Neural progenitor cell (in vitro differentiated cells): Measurements from ENCODE around the gene PTGS2.
"Not testable (repeated sequence)": the region's sequence is repeated elsewhere in the genome, so short reads cannot be mapped to it uniquely, and the experiment has no call there.

ENCODE experiments used
- EZH2phosphoT487 ChIP-seq: fragments of 200-600 bp; sonication (generic); IDR thresholded peaks from 2 replicates; pipeline ENCODE4 v1.6.1; 2017; ENCODE audit warnings: antibody characterized with exemption
- TF ChIP-seq, protein P1 (sequence below): fragments of 200-600 bp; sonication (generic); IDR thresholded peaks from 2 replicates; pipeline ENCODE4 v1.5.1; 2017; ENCODE audit warnings: antibody characterized with exemption, mild to moderate bottlenecking

DNA sequence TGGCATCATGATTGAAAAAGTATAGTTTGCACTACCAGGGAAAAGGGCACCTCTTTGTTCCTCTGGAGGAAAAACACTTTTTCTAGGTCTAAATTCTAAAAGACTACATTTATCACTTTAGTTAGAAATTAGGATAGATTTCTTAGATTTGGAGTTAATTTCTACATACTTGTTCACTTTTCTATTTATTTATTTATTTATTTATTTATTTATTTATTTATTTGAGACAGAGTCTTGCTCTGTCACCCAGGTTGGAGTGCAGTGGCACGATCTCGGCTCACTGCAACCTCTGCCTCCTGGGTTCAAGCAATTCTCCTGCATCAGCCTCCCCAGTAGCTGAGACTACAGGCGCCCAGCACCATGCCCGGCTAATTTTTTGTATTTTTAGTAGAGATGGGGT, 32.2 kb downstream of the PTGS2 start:
- TF ChIP-seq, protein P1, sequence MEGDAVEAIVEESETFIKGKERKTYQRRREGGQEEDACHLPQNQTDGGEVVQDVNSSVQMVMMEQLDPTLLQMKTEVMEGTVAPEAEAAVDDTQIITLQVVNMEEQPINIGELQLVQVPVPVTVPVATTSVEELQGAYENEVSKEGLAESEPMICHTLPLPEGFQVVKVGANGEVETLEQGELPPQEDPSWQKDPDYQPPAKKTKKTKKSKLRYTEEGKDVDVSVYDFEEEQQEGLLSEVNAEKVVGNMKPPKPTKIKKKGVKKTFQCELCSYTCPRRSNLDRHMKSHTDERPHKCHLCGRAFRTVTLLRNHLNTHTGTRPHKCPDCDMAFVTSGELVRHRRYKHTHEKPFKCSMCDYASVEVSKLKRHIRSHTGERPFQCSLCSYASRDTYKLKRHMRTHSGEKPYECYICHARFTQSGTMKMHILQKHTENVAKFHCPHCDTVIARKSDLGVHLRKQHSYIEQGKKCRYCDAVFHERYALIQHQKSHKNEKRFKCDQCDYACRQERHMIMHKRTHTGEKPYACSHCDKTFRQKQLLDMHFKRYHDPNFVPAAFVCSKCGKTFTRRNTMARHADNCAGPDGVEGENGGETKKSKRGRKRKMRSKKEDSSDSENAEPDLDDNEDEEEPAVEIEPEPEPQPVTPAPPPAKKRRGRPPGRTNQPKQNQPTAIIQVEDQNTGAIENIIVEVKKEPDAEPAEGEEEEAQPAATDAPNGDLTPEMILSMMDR: not testable (repeated sequence)
- TF ChIP-seq EZH2phosphoT487: not testable (repeated sequence)
